Measurements from ENCODE around the gene RYR2. TPM values are rescaled to one million over a fixed set of nuclear protein-coding genes. Genes with fewer than 3 reads are reported as not detected.
A peak's percentile ranks its signal among the peaks of the same experiment; 100 is the strongest.

Gene RYR2
- total and polyA plus RNA-seq, 7 experiments from 2014 or later = 0.05 TPM; not detected in 6

DNA sequence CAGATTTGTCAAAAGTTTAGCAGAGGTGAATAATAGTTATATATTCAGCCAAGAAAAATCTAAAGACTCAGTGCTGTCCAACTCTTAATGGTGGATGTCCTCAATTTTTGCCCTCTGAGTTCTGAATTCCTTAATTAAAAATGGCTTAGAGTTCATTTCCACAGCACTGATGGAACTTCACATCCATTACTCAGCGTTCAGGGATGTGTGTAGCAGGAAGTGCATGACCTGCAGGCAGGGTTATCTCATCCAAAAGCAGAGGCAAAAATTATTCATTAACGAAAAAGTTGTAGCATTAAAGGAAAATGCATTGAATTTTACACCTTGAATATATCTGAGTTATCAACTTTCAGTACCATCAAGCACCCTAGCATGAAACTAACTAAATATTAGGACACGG, 752.1 kb downstream of the RYR2 start:
- Mint-ChIP-seq H3K4me1 (peaks cover 0 to 1% (median 0%) of the 10 kb centered on the region in 7 donors), H3K4me3 (no peak overlapping the region), H3K36me3 (no peaks in the 10 kb centered on the region), H3K9me3 (peaks cover 0 to 1% (median 0%) of the 10 kb centered on the region in 11 donors), H3K27ac (no peak overlapping the region), H3K27me3 (peaks cover 0 to 5% (median 0%) of the 10 kb centered on the region in 5 donors)
- no peak for DNase-seq
- no peak overlapping the region for H3K27ac ChIP-seq (ENCODE audit: low read depth, low read length)
- no peak overlapping the region for H3K4me3 ChIP-seq (ENCODE audit: low read length)
- H3K27me3 ChIP-seq (ENCODE audit: control insufficient read depth in 2 of 2, insufficient read depth in 2 of 2, low read length in 2 of 2) = no peaks in the 10 kb centered on the region
- no peaks in the 10 kb centered on the region for H3K9me3 ChIP-seq (ENCODE audit: control insufficient read depth in 2 of 3, low read length in 3 of 3)
- H3K36me3 ChIP-seq (ENCODE audit: control insufficient read depth in 2 of 3, insufficient read depth in 3 of 3, low read length in 3 of 3) = no peaks in the 10 kb centered on the region
- CTCF ChIA-PET = no interaction called here
- no peak for ATAC-seq
- no peaks in the 10 kb centered on the region for H3K4me1 ChIP-seq (ENCODE audit: control insufficient read depth in 2 of 2, insufficient read depth in 2 of 2, low read length in 2 of 2)
- intact Hi-C loops (cut with micrococcal nuclease) = no loop called here
- POLR2A ChIA-PET = no interaction called here

DNA sequence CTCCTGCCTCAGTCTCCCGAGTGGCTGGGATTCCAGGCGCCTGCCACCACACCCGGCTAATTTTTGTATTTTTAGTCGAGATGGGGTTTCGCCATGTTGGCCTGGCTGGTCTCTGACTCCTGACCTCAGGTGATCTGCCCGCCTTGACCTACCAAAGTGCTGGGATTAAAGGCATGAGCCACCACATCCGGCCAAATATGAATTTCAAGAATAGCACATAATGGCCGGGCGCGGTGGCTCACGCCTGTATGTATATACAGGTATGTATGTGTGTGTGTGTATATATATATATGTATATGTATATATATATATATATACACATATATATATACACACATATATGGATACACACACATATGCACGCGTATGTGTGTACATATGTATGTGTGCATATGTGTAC, 753.6 kb downstream of the RYR2 start:
- ChIA-PET CTCF (no interaction called here), POLR2A (no interaction called here)
- H3K9me3 Mint-ChIP-seq = peaks cover 0 to 1% (median 0%) of the 10 kb centered on the region in 11 donors
- peaks cover 0 to 1% (median 0%) of the 10 kb centered on the region in 7 donors for H3K4me1 Mint-ChIP-seq
- Histone ChIP-seq H3K4me1 (ENCODE audit: control insufficient read depth in 2 of 2, insufficient read depth in 2 of 2, low read length in 2 of 2) (no peaks in the 10 kb centered on the region), H3K4me3 (ENCODE audit: low read length) (no peak overlapping the region), H3K36me3 (ENCODE audit: control insufficient read depth in 2 of 3, insufficient read depth in 3 of 3, low read length in 3 of 3) (no peaks in the 10 kb centered on the region), H3K9me3 (ENCODE audit: control insufficient read depth in 2 of 3, low read length in 3 of 3) (no peaks in the 10 kb centered on the region), H3K27ac (ENCODE audit: low read depth, low read length) (no peak overlapping the region), H3K27me3 (ENCODE audit: control insufficient read depth in 2 of 2, insufficient read depth in 2 of 2, low read length in 2 of 2) (no peaks in the 10 kb centered on the region)
- DNase-seq (no peak), ATAC-seq (no peak)
- intact Hi-C loops (cut with micrococcal nuclease) = no loop called here
- H3K4me3 Mint-ChIP-seq = no peak overlapping the region
- H3K27me3 Mint-ChIP-seq = peaks cover 0 to 5% (median 0%) of the 10 kb centered on the region in 5 donors
- no peak overlapping the region for H3K27ac Mint-ChIP-seq
- H3K36me3 Mint-ChIP-seq = no peaks in the 10 kb centered on the region

DNA sequence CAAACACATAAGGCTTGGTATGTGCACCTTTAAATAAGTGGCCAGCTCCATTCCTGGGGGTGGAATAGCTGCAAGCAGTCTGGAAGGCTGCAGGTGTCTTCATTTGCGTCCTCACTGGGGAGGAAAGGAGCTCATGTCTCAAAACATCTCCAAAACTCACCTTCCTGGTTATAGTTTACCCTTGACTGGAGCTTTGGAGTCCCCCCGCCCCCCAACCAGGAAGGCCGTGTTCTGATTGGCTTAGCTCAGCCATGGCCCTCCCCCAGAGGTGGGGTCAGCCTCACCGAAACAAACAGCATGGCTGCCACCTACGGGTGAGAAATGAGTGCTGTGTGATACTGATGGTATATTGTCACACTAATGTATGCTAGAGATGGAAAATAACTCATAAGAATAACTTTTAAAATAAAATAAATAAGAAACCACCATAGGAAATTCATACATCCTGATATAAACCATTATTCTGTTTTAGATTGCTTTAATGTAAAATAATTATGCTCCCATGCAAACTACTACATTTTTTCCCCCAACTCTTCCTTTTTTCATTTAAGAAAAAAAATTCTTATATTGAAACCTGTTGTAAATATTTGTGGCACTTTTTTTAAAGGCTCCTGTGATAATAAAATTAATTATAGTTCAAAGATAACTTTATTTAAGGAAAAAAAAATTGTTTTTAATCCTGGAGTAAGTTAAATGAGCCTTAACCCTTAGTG, 757.9 kb downstream of the RYR2 start:
- no peaks in the 10 kb centered on the region for H3K36me3 Mint-ChIP-seq
- Histone ChIP-seq H3K9me3 (ENCODE audit: control insufficient read depth in 2 of 3, low read length in 3 of 3) (no peaks in the 10 kb centered on the region), H3K36me3 (ENCODE audit: control insufficient read depth in 2 of 3, insufficient read depth in 3 of 3, low read length in 3 of 3) (no peaks in the 10 kb centered on the region), H3K4me1 (ENCODE audit: control insufficient read depth in 2 of 2, insufficient read depth in 2 of 2, low read length in 2 of 2) (no peaks in the 10 kb centered on the region), H3K27ac (ENCODE audit: low read depth, low read length) (no peak overlapping the region), H3K27me3 (ENCODE audit: control insufficient read depth in 2 of 2, insufficient read depth in 2 of 2, low read length in 2 of 2) (no peaks in the 10 kb centered on the region), H3K4me3 (ENCODE audit: low read length) (no peak overlapping the region)
- H3K4me3 Mint-ChIP-seq = no peak overlapping the region
- ATAC-seq (peak; percentile 66), DNase-seq (peak in 1 of 9 donors; percentile 3)
- peaks cover 0 to 1% (median 0%) of the 10 kb centered on the region in 11 donors for H3K9me3 Mint-ChIP-seq
- H3K27ac Mint-ChIP-seq = no peak overlapping the region
- H3K4me1 Mint-ChIP-seq = no peaks in the 10 kb centered on the region
- intact Hi-C loops (cut with micrococcal nuclease) = loop anchor here in 1 of 2 donors (5.0 to 10.0 kb wide), 2 partner anchors 123 to 1695 kb away; no protein-coding TSS in a partner anchor
- ChIA-PET CTCF (no interaction called here), POLR2A (no interaction called here)
- peaks cover 0 to 8% (median 5%) of the 10 kb centered on the region in 5 donors for H3K27me3 Mint-ChIP-seq

DNA sequence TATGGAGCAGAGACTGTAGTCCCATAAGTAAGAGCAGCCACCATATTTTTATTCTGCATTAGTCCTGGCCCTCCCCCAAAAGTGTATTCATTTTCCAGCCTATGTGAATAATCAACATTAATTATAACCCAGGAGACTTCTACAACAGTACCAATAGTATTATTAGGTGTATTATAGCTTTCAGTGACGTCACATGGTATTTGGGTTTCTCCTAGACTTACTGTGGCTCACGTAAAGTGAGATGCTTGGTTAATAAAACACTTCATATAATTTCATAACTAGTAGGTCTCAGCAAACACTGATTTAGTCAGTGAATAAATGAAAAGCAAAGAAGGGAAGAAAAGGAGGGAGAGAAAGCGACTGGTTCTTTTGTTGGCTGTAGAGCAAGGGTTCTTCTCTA, 762.5 kb downstream of the RYR2 start:
- Histone ChIP-seq H3K9me3 (ENCODE audit: control insufficient read depth in 2 of 3, low read length in 3 of 3) (no peaks in the 10 kb centered on the region), H3K4me1 (ENCODE audit: control insufficient read depth in 2 of 2, insufficient read depth in 2 of 2, low read length in 2 of 2) (no peaks in the 10 kb centered on the region), H3K36me3 (ENCODE audit: control insufficient read depth in 2 of 3, insufficient read depth in 3 of 3, low read length in 3 of 3) (no peaks in the 10 kb centered on the region), H3K27me3 (ENCODE audit: control insufficient read depth in 2 of 2, insufficient read depth in 2 of 2, low read length in 2 of 2) (no peaks in the 10 kb centered on the region), H3K4me3 (ENCODE audit: low read length) (no peak overlapping the region), H3K27ac (ENCODE audit: low read depth, low read length) (no peak overlapping the region)
- POLR2A ChIA-PET = no interaction called here
- no peaks in the 10 kb centered on the region for H3K36me3 Mint-ChIP-seq
- no peak overlapping the region for H3K27ac Mint-ChIP-seq
- no peaks in the 10 kb centered on the region for H3K9me3 Mint-ChIP-seq
- no peak for DNase-seq
- CTCF ChIA-PET = no interaction called here
- no peak overlapping the region for H3K4me3 Mint-ChIP-seq
- intact Hi-C loops (cut with micrococcal nuclease) = loop anchor here in 1 of 2 donors (5.0 to 10.0 kb wide), 2 partner anchors 127 to 1700 kb away; no protein-coding TSS in a partner anchor
- H3K27me3 Mint-ChIP-seq = peaks cover 0 to 13% (median 6%) of the 10 kb centered on the region in 5 donors
- no peaks in the 10 kb centered on the region for H3K4me1 Mint-ChIP-seq
- ATAC-seq = no peak

DNA sequence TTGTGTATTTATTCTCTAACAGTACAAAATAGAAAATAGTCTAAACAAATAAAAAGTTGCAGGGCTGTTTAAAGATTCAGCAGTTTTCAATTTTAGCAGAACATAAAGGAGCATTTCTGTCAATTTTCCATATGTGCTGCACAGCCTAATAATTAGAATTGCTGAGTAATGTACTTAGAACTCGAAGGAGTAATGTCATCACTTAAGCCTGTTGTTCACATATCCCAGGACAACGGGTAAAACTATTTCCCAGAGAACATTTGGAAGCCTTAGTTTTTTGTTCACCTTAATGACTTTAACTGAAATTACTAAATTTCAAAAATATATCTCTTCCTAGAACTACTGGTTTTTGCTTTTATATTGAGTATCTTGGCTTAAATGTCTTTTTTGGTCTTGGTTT, 767.1 kb downstream of the RYR2 start:
- H3K36me3 Mint-ChIP-seq = no peaks in the 10 kb centered on the region
- Histone ChIP-seq H3K27me3 (ENCODE audit: control insufficient read depth in 2 of 2, insufficient read depth in 2 of 2, low read length in 2 of 2) (no peaks in the 10 kb centered on the region), H3K4me1 (ENCODE audit: control insufficient read depth in 2 of 2, insufficient read depth in 2 of 2, low read length in 2 of 2) (no peaks in the 10 kb centered on the region), H3K27ac (ENCODE audit: low read depth, low read length) (no peak overlapping the region), H3K4me3 (ENCODE audit: low read length) (no peak overlapping the region), H3K36me3 (ENCODE audit: control insufficient read depth in 2 of 3, insufficient read depth in 3 of 3, low read length in 3 of 3) (no peaks in the 10 kb centered on the region), H3K9me3 (ENCODE audit: control insufficient read depth in 2 of 3, low read length in 3 of 3) (no peaks in the 10 kb centered on the region)
- no peak for DNase-seq
- ATAC-seq = no peak
- H3K27me3 Mint-ChIP-seq = peaks cover 0 to 12% (median 5%) of the 10 kb centered on the region in 5 donors
- H3K9me3 Mint-ChIP-seq = no peaks in the 10 kb centered on the region
- POLR2A ChIA-PET = no interaction called here
- H3K4me1 Mint-ChIP-seq = no peaks in the 10 kb centered on the region
- CTCF ChIA-PET = no interaction called here
- H3K27ac Mint-ChIP-seq = no peak overlapping the region
- intact Hi-C loops (cut with micrococcal nuclease) = loop anchor here in 1 of 2 donors (10.0 kb wide), 1 partner anchor 1704 kb away; no protein-coding TSS in a partner anchor
- H3K4me3 Mint-ChIP-seq = no peak overlapping the region

DNA sequence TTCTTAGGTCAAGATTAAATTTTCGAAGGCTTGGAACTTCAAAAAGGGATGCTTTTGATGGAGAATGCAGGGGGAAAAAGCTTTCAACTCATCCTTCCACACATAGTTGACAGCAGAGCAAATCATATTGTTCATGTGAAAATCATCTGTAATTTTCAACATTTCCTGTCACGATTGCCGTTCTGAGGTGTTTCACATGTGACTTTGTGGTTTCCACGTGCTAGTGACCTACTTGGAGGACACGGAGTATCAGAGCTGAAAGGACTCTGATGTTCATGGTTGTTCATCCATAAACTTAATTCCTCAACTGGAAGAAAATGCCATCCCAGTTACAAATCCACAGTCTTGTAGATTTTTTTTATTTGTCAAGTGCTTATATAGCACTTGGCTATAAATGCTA, 769.6 kb downstream of the RYR2 start:
- Mint-ChIP-seq H3K36me3 (no peaks in the 10 kb centered on the region), H3K4me3 (no peak overlapping the region), H3K4me1 (no peaks in the 10 kb centered on the region), H3K27ac (no peak overlapping the region), H3K9me3 (peaks cover 0 to 1% (median 0%) of the 10 kb centered on the region in 11 donors), H3K27me3 (peaks cover 0 to 9% (median 5%) of the 10 kb centered on the region in 5 donors)
- Histone ChIP-seq H3K4me3 (ENCODE audit: low read length) (no peak overlapping the region), H3K27ac (ENCODE audit: low read depth, low read length) (no peak overlapping the region), H3K36me3 (ENCODE audit: control insufficient read depth in 2 of 3, insufficient read depth in 3 of 3, low read length in 3 of 3) (no peaks in the 10 kb centered on the region), H3K4me1 (ENCODE audit: control insufficient read depth in 2 of 2, insufficient read depth in 2 of 2, low read length in 2 of 2) (no peaks in the 10 kb centered on the region), H3K9me3 (ENCODE audit: control insufficient read depth in 2 of 3, low read length in 3 of 3) (no peaks in the 10 kb centered on the region), H3K27me3 (ENCODE audit: control insufficient read depth in 2 of 2, insufficient read depth in 2 of 2, low read length in 2 of 2) (no peaks in the 10 kb centered on the region)
- ATAC-seq (no peak), DNase-seq (no peak)
- ChIA-PET POLR2A (no interaction called here), CTCF (no interaction called here)
- intact Hi-C loops (cut with micrococcal nuclease) = no loop called here

DNA sequence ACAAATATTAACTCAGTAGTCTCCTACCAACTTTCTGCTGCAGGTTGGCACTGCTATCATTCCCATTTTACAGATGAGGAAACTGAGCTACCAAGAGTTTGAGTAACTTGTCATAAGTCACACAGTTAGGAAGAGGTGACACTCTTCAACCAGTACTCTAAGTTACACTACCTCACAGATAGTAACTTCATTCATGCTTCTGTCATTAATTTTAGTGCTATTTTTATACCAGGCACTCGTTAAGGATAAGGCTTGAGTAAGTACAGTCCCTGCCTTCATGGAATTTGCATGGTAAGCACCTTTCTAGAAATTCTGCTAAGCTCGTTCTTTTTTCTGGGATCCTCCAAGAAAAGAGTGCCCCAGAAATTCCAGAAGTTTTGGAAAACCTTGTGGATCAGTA, 770.1 kb downstream of the RYR2 start:
- H3K4me1 ChIP-seq (ENCODE audit: control insufficient read depth in 2 of 2, insufficient read depth in 2 of 2, low read length in 2 of 2) = no peaks in the 10 kb centered on the region
- no peak overlapping the region for H3K27ac Mint-ChIP-seq
- no peak overlapping the region for H3K4me3 Mint-ChIP-seq
- no peaks in the 10 kb centered on the region for H3K27me3 ChIP-seq (ENCODE audit: control insufficient read depth in 2 of 2, insufficient read depth in 2 of 2, low read length in 2 of 2)
- peaks cover 0 to 9% (median 5%) of the 10 kb centered on the region in 5 donors for H3K27me3 Mint-ChIP-seq
- H3K9me3 Mint-ChIP-seq = peaks cover 0 to 1% (median 0%) of the 10 kb centered on the region in 11 donors
- H3K9me3 ChIP-seq (ENCODE audit: control insufficient read depth in 2 of 3, low read length in 3 of 3) = no peaks in the 10 kb centered on the region
- CTCF ChIA-PET = no interaction called here
- no peak for DNase-seq
- POLR2A ChIA-PET = no interaction called here
- H3K4me3 ChIP-seq (ENCODE audit: low read length) = no peak overlapping the region
- no peaks in the 10 kb centered on the region for H3K4me1 Mint-ChIP-seq
- no peaks in the 10 kb centered on the region for H3K36me3 ChIP-seq (ENCODE audit: control insufficient read depth in 2 of 3, insufficient read depth in 3 of 3, low read length in 3 of 3)
- intact Hi-C loops (cut with micrococcal nuclease) = no loop called here
- H3K27ac ChIP-seq (ENCODE audit: low read depth, low read length) = no peak overlapping the region
- no peaks in the 10 kb centered on the region for H3K36me3 Mint-ChIP-seq
- ATAC-seq = no peak
